Measurements from ENCODE around the gene ATP1B1.

The ATP1B1 gene

DNA sequence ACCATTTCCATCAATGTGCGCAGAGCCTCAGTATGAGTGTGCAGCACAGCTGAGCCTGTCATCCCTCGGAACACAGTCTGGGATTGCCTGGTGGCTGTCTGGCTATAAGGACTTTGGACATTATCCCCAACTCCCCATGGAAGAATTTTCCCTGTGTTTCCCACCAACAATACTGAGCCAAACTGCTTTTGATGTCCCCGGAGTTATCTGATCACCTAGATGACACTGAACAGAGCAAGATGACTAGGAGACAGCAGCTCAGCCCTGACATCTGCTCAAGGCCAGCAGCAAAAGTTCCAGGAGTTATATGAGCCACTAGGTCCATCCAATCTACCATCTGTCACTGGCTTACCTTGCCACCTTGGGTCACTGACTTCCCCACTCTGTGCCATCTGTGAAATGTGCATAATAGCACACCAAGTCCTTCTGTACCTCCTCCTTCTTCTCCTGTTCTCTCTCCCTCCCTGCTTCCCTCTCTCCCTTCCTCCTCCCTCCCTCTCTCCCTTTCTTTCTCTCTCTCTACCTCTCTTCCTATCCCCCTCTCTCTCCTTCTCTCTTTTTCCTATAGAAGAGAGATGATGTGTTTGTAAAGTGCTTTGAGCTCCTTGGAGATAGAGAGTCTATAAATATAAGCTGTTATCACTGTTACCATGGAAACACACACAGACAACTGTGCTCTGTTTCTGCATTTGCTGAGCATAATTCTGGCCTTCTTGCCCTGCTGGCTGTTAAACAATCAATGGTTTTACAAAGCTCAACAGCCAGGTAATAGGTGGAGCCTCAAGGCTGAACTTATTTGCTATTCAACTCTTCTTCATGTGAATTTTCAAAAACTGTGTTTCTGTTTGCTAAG lies 19.7 kb upstream of the ATP1B1 start:
- in situ Hi-C loops (cut with MboI; ENCODE audit: low sequenced_read_pairs, unreplicated experiment): no loop called here
- no peak for TF ChIP-seq CTCF (IDR thresholded peaks at IDR 0.05; ENCODE audit: borderline replicate concordance, control extremely low read depth, extremely low read depth, insufficient read depth, missing control alignments)
- DNase-seq (ENCODE audit: low spot score): peak; percentile 16

DNA sequence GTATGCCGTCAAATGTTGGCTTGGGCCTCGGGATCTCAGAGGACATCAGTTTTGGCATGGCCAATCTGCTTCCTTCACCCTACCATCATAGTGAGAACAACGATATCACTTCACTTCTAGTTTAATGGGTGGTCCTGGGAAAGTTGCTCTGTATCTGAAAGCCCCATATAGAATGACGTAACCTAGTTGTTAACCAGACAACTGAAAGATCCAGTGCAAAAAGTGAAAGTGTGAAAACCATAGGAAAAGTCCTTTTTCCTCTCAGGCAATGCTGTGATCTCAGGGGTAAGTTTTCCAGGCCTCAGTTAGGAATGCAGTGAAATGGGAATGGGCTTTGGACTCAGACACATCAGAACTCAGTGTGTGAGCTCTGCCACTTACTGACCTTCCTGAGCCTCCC lies 18.6 kb upstream of the ATP1B1 start:
- no peak for TF ChIP-seq CTCF (IDR thresholded peaks at IDR 0.05; ENCODE audit: borderline replicate concordance, control extremely low read depth, extremely low read depth, insufficient read depth, missing control alignments)
- in situ Hi-C loops (cut with MboI; ENCODE audit: low sequenced_read_pairs, unreplicated experiment): no loop called here
- DNase-seq (ENCODE audit: low spot score): no peak

DNA sequence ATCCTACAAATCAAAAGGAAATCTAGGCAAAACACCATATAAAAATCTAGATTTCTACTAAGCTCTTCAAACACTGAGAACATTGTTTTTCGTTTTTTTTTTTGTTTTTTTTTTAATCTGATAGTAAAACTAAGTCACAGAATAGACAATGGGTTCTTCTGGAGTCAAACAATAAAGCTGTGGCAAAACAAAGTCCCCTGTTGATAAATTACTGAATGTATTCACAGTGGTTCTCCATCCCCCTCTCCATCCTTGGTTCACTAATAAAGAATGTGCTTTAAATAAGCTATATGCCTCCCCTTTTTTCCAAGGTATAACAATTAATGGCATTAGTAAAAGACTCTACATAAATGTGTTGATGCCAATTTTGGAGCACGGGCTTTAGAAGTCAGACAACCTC lies 16.7 kb upstream of the ATP1B1 start:
- no peak for TF ChIP-seq CTCF (IDR thresholded peaks at IDR 0.05; ENCODE audit: borderline replicate concordance, control extremely low read depth, extremely low read depth, insufficient read depth, missing control alignments)
- in situ Hi-C loops (cut with MboI; ENCODE audit: low sequenced_read_pairs, unreplicated experiment): no loop called here
- no peak for DNase-seq (ENCODE audit: low spot score)

DNA sequence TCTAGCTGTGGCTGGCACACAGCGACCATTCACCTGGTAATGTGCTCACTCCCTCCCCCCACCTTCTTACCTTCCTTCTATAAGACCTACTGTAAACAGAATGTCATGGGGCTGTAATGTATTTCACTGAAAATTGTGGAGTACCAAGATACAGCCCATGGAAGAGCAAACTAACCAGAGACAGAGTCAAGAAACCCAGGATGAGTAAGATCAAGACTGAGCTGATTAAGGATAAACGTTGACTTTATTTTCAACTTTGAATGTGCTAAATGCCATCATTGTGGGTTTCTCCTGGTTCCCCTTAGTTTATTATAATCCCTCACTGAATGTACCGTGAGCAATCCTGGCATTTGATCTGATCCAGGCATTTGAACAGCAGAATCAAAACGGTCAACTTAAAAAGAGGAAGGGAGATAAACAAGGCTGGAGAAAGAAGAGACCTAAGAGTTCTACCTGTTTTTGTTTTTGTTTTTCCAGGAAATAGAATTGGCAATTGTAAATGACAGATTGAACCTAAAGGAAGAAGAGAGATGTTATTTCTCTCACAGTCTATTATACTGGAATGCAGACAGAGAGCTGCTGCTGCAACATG lies 16.1 kb upstream of the ATP1B1 start:
- no peak for DNase-seq (ENCODE audit: low spot score)
- TF ChIP-seq CTCF (IDR thresholded peaks at IDR 0.05; ENCODE audit: borderline replicate concordance, control extremely low read depth, extremely low read depth, insufficient read depth, missing control alignments): no peak
- in situ Hi-C loops (cut with MboI; ENCODE audit: low sequenced_read_pairs, unreplicated experiment): no loop called here

- DNase-seq (ENCODE audit: low spot score): no peak
- no peak for TF ChIP-seq CTCF (IDR thresholded peaks at IDR 0.05; ENCODE audit: borderline replicate concordance, control extremely low read depth, extremely low read depth, insufficient read depth, missing control alignments)
- in situ Hi-C loops (cut with MboI; ENCODE audit: low sequenced_read_pairs, unreplicated experiment): no loop called here
These were observed 15.6 kb upstream of the ATP1B1 start for GRCh38 chr1:169090900-169091311.

DNA sequence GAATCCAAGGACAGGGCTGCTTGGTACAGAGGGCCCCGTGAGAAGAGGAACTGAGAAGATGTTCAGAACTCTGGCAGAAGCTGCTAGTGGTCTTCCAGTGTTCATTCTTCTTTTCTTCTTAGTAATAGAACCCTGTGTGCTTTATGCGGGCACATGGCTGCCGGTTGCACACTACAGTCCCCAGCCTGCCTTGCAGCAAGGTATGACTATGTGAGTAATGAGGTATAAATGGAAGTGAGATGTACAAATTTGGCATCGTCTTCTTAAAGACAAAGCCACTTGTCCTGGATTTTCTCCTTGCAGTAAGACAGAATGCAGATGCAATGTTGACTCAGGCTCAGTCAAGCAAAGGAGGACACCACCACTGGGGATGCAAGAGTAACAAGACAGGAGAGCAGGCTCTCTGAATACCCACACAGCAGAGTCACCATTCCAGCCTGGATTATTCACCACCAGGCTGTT lies 15.0 kb upstream of the ATP1B1 start:
- in situ Hi-C loops (cut with MboI; ENCODE audit: low sequenced_read_pairs, unreplicated experiment): no loop called here
- DNase-seq (ENCODE audit: low spot score): no peak
- TF ChIP-seq CTCF (IDR thresholded peaks at IDR 0.05; ENCODE audit: borderline replicate concordance, control extremely low read depth, extremely low read depth, insufficient read depth, missing control alignments): no peak

Measured in GM13976 (cell line).